Stimulated activated CD8-positive, alpha-beta memory T cell treated with anti-CD3 and anti-CD28 coated beads, Interleukin-4, amount 100 ng/mL, for 4 hours (primary cell): ENCODE results near the gene RPS15.

Experiments used
- DNase-seq, 2 donors: peaks; one replicate each; pipeline ENCODE4 v3.0.0-alpha.2; 2020; ENCODE audit warnings: low read depth in 2 of 2, low spot score in 1 of 2

Gene RPS15

GRCh38 chr19:1450735-1451731, 12.8 kb downstream of the RPS15 start:
- no peak for DNase-seq

DNA sequence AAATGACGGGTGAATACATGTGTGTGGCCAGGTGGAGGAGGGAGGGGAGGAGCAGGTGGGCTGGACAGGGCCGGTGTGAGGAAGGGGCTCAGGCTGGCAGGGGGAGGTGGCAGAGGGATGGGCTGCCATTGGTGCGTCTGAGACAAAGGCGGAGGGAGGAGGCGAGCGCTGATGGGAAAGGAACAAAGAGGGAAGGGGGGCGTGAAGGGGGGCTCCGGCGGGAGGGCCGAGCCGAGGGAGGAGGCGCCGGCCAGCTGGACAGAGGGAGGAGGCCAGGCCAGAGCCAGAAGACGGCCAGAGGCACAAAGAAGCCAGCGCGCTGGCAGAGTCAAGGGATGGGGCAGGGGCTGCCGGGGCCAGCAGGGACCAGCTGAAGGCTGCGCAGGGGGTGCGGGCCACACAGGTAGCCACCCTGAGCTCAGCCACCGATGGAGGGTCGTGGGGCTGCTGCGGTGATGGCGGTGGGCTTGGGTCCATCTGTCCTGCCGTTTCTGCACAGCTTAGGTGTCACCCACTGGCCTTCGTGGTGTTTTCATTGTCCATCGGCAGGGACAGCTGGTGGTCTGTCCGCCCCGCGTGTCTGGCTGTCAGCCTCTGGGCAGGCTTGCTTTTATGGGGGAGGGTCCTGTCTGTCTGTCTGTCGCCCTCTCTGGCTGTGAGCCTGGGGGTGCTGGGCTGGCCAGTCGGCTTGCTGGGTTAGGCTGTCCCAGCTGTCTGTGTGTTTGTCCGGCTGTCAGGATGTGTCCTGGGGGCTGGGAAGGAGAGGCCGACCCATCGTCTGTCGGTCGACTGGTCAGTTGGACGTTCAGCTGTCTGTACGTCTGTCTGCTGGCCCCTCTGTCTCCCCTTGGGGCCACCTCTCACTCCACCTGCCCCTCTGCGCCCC, 14.0 kb downstream of the RPS15 start:
- no peak for DNase-seq

- DNase-seq, result no peak
These were observed 14.8 kb downstream of the RPS15 start for GRCh38 chr19:1452802-1453524.

DNA sequence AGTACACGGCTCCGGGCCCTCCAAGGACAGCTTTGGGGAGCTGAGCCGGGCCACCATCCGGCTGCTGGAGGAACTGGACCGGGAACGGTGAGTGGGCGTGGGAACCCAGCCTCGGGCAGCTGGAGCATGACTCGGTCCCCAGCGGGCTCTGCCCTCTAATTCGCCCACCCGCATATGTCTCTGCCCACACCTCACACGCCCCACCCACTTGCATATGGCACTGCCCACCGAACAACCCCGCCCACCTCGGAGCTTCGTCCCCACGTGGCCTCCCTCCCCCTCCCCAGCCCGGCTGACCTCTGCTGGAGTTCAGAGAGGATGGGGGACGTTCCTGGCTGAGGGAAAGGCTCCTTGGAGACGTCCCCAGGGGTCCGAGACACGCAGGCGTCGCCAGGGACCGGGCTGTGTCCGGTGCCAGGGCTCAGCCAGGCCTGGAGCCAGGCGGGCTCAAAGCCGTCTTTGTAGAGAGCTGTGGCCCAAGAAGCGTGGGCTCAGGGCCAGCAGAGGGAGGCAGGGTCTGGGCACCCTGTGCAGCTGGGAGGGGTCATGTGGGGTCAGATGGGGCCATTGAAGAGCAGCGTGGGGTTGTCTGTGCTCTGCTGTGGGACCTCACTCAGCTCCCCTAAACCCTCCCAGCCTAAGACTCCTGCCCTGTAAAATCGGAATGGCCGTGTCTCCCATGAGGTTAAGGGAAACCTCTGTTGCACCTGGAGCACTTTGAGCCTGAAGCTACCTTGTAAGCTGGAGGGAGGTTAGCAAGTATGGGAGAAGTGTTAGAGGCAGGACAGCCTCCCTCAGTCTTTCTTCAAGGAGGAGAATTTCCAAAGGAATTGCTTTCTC, 15.5 kb downstream of the RPS15 start:
- no peak for DNase-seq

DNA sequence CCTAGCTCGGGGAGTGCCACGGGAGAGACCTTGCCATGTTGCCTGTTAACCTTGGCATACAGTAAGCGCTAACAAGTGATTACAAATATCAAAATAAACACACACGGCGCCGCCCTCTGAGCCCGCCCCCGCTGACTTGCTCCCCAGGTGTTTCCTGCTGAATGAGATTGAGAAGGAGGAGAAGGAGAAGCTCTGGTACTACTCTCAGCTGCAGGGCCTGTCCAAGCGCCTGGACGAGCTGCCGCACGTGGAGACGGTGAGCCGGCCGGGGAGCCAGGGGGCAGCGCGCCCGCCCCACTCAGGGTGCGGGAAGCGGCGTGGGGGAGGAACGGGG, 16.8 kb downstream of the RPS15 start:
- DNase-seq, result no peak

GRCh38 chr19:1455336-1456120, 17.3 kb downstream of the RPS15 start:
- no peak for DNase-seq

DNA sequence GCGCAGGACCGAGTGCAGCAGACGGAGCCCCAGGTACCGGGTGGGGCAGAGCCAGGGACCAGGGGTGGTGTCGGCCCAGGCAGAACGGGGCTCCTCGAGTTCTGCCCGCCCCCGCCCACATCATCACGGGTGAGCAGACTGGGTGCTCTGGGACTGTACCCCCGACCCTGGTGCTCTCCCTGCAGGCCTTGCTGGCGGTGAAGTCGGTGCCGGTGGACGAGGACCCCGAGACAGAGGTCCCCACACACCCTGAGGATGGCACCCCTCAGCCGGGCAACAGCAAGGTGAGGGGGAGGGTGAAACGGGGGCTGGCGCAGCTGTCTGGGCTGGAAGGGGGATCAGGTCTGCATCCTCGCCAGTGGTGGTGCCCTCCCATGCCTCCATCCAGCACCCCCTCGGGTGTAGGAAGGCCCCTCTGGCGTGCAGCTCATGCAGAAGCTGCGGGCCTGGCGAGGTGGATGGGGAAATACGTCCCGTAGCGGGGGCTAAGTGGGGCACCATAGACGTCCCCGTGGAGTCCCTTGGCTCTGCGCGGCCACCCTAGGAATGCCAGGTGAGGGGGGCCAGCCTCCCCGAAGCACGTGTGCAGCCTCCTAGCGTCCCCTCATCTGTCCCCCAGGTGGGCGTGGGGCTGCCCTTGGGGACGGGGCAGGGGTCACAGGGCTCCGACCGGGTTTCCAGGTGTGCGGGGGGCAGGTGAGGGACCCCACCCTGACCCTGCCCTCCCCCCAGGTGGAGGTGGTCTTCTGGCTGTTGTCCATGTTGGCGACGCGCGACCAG, 18.1 kb downstream of the RPS15 start:
- DNase-seq, result no peak

DNA sequence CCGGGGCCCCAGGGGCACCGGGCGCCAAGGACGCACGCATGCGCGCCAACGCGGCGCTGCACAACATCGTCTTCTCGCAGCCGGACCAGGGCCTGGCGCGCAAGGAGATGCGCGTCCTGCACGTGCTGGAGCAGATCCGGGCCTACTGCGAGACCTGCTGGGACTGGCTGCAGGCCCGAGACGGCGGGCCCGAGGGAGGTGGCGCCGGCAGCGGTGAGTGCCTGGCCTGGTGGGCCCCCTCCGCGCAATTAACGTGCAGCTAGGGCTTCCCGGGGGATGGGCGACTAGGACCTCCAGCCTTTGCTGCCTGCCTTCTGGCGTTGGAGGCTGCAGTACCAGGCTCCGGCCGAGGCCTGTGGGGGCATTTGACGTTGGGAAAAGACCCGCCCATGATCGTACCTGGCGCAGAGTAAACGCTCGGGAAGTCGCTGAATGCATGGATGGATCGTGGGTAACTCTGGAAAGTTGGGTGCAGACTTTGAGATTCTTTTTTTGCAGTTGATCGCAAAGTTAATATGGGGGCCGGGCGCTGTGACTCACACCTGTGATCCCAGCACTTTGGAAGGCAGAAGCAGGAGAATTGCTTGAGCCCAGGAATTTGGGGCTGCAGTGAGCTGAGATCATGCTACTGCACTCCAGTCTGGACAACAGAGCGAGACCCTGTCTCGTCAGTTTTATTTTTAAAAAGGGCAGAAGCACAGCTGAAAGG, 19.0 kb downstream of the RPS15 start:
- no peak for DNase-seq

- no peak for DNase-seq
These were observed 19.7 kb downstream of the RPS15 start for GRCh38 chr19:1457892-1458291.

DNA sequence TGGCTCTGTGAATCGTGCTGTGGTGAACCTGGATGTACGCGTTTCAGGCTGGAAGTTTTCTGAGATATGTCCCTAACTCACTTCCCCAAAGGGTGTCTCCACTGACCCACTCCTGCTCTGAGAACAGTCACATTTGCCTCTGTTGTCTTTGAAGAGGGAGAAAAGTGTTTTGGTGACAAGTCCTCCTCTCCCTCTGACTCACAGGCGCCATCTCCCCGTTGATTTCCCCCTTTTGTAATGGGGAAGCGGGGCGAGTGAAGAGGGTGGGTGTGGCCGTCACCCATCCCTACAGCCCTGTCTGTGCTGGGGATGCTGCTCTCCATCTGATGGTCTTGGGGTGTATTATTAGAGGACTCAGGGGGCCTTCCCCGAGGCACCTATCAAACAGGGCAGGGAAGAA, 21.3 kb downstream of the RPS15 start:
- no peak for DNase-seq

GRCh38 chr19:1460033-1460995, 22.1 kb downstream of the RPS15 start:
- DNase-seq, result no peak

DNA sequence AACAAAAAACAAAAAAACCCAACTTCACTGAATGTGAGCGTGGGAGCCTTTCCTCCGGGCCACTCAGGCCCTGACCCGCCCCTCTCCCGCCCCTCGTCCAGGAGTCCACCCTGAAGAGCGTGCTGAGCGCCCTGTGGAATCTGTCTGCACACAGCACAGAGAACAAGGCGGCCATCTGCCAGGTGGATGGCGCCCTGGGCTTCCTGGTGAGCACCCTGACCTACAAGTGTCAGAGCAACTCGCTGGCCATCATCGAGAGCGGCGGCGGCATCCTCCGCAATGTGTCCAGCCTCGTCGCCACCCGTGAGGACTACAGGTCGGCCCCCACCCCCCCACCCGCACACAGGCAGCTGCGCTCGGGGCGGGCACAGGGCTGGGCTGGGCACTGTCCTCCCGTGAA, 23.7 kb downstream of the RPS15 start:
- no peak for DNase-seq

GRCh38 chr19:1465191-1466016, 27.2 kb downstream of the RPS15 start:
- DNase-seq, result no peak

DNA sequence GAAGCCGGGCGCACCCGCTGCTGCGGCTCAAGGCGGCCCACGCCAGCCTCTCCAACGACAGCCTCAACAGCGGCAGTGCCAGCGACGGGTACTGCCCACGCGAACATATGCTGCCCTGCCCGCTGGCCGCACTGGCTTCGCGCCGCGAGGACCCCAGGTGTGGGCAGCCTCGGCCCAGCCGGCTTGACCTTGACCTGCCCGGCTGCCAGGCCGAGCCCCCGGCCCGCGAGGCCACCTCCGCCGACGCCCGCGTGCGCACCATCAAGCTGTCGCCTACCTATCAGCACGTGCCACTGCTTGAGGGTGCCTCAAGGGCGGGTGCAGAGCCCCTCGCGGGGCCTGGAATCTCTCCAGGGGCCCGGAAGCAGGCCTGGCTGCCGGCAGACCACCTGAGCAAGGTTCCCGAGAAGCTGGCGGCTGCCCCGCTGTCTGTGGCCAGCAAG, 27.8 kb downstream of the RPS15 start:
- DNase-seq, result no peak

GRCh38 chr19:1466461-1467214, 28.4 kb downstream of the RPS15 start:
- DNase-seq, result no peak

DNA sequence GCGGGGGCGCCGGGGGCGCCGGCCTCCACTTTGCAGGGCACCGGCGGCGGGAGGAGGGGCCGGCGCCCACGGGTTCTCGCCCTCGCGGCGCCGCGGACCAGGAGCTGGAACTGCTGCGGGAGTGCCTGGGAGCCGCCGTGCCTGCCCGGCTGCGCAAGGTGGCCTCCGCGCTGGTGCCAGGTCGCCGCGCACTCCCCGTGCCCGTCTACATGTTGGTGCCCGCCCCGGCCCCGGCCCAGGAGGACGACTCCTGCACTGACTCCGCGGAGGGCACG, 29.0 kb downstream of the RPS15 start:
- DNase-seq, result no peak
